Uterus (tissue), 4 donors: Measurements from ENCODE around the gene SMOC1. TPM values are rescaled to one million over a fixed set of nuclear protein-coding genes. Genes with fewer than 3 reads are reported as not detected.

Source experiments
- DNase-seq, 2 donors: peaks; one replicate each; pipeline ENCODE4 v3.0.0-alpha.2; 2019 to 2020
- H3K27ac ChIP-seq, 2 donors: fragments of 200-600 bp; sonication (generic); 1 replicate in 1 of 2; 2 replicates in 1 of 2; pipeline ENCODE4 v1.5.1; 2016 to 2018
- H3K27me3 ChIP-seq, 2 donors: fragments of 200-600 bp; sonication (generic); one replicate each; pipeline ENCODE4 v1.5.1; 2018 to 2019; ENCODE audit warnings: control low read depth in 1 of 2
- H3K36me3 ChIP-seq, 2 donors: fragments of 200-600 bp; sonication (generic); one replicate each; pipeline ENCODE4 v1.5.1; 2019; ENCODE audit warnings: control low read depth in 1 of 2
- H3K4me1 ChIP-seq, 2 donors: fragments of 200-600 bp; sonication (generic); one replicate each; pipeline ENCODE4 v1.5.1; 2018 to 2019; ENCODE audit warnings: control low read depth in 1 of 2
- H3K4me3 ChIP-seq, 2 donors: fragments of 200-600 bp; sonication (generic); 1 replicate in 1 of 2; 2 replicates in 1 of 2; pipeline ENCODE4 v1.5.1; 2018 to 2019; ENCODE audit warnings: mild to moderate bottlenecking in 1 of 2
- H3K9me3 ChIP-seq, 2 donors: fragments of 200-600 bp; sonication (generic); one replicate each; pipeline ENCODE4 v1.5.1; 2019; ENCODE audit warnings: control low read depth in 1 of 2
- CTCF ChIP-seq, 4 experiments: fragments of 200-600 bp in 2 of 4; fragments of 450-650 bp in 2 of 4; sonication (generic) in 2 of 4; IDR thresholded peaks; one replicate each; pipeline ENCODE4 v1.5.1; 2016 to 2019; ENCODE audit warnings: antibody characterized with exemption in 4 of 4, mild to moderate bottlenecking in 2 of 4, moderate library complexity in 1 of 4
- POLR2A ChIP-seq, 2 donors: fragments of 450-650 bp; IDR thresholded peaks; one replicate each; pipeline ENCODE4 v1.6.1; 2016; ENCODE audit warnings: antibody characterized with exemption in 2 of 2, mild to moderate bottlenecking in 1 of 2, moderate library complexity in 1 of 2
- intact Hi-C: fragments of 100-400 bp; cut with DNase I; formaldehyde crosslinking; loops from one replicate; pipeline ENCODE4 v1.15.1; 2023; ENCODE audit warnings: low total_unique reads
- total RNA-seq, 4 donors: library from RNA; depleted of rRNA in 3 of 4; stranded (reverse); fragments of >200 nt in 3 of 4; gene quantifications; one replicate each; pipeline versions ENCODE4 v1.1.0 to v1.2.4, GENCODE V29; 2014 to 2023
- donor health status: DM: yes; HTN: yes; CAD: no.

Gene SMOC1
- total RNA-seq, 4 donors from 2014 or later, result 0.59 to 2.1 (median 2.0) TPM; not detected in 1

- no peaks in the 10 kb centered on the region for H3K9me3 ChIP-seq
- H3K4me3 ChIP-seq, result no peak overlapping the region
- TF ChIP-seq CTCF (IDR thresholded peaks at IDR 0.05) (no peak), POLR2A (IDR thresholded peaks at IDR 0.05) (no peak)
- intact Hi-C loops, result no loop called here
- H3K36me3 ChIP-seq, result no peaks in the 10 kb centered on the region
- no peaks in the 10 kb centered on the region for H3K4me1 ChIP-seq
- DNase-seq, result no peak
- no peaks in the 10 kb centered on the region for H3K27me3 ChIP-seq
- H3K27ac ChIP-seq, result no peak overlapping the region
These were observed 188.6 kb downstream of the SMOC1 start for GRCh38 chr14:70067810-70068209.

DNA sequence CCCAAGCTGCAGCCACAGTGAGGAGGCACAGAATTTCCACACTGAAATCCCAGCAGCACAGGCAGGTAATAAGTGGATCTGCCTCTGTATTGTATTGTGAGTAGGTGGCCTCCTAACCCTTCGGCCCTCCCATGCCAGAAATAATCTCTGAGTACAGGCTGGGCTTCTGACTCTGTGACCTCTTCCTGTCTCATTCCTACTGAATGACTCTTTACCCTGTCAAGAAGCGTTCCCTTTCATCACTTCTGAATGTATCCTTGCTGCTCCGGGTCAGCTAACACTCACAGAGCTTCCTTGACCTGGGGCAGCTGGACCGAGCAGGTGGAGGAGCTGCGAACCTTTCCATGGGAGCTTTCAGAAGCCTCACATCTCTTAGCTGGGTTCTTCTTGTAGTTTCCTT is 190.0 kb downstream of the SMOC1 start:
- no peaks in the 10 kb centered on the region for H3K4me1 ChIP-seq
- H3K9me3 ChIP-seq, result no peaks in the 10 kb centered on the region
- TF ChIP-seq CTCF (IDR thresholded peaks at IDR 0.05) (no peak), POLR2A (IDR thresholded peaks at IDR 0.05) (no peak)
- intact Hi-C loops, result no loop called here
- DNase-seq, result no peak
- no peaks in the 10 kb centered on the region for H3K27me3 ChIP-seq
- H3K36me3 ChIP-seq, result no peaks in the 10 kb centered on the region
- H3K4me3 ChIP-seq, result no peak overlapping the region
- H3K27ac ChIP-seq, result no peak overlapping the region

- intact Hi-C loops, result no loop called here
- no peak overlapping the region for H3K27ac ChIP-seq
- no peaks in the 10 kb centered on the region for H3K4me1 ChIP-seq
- DNase-seq, result peak in 1 of 2 donors; percentile 13
- no peaks in the 10 kb centered on the region for H3K36me3 ChIP-seq
- no peaks in the 10 kb centered on the region for H3K27me3 ChIP-seq
- H3K4me3 ChIP-seq, result no peak overlapping the region
- TF ChIP-seq POLR2A (IDR thresholded peaks at IDR 0.05) (no peak), CTCF (IDR thresholded peaks at IDR 0.05) (peak; percentile 5 to 30 (median 16))
- H3K9me3 ChIP-seq, result no peaks in the 10 kb centered on the region
These were observed 194.8 kb downstream of the SMOC1 start for GRCh38 chr14:70073924-70074566.

DNA sequence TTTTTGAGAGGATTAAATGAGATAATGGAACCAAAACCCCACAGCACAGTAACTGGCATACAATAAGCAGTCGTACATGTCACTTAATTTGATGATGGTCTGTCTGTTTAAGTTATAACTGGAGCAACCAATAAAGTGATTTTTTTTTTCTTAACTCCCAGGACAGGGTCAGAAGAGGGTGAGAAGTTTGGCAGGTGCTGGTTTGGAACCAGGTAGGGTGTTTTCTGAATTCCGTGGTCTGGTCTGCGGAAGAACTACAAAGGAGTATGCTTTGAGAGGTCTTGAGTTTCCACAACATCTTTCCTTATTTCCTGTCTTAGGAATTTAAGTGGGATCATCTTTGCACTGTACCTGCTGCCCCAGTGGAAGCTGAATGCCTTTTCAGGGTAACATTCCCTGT is 197.8 kb downstream of the SMOC1 start:
- intact Hi-C loops, result no loop called here
- H3K36me3 ChIP-seq, result no peaks in the 10 kb centered on the region
- no peak overlapping the region for H3K27ac ChIP-seq
- H3K4me3 ChIP-seq, result no peak overlapping the region
- DNase-seq, result no peak
- no peaks in the 10 kb centered on the region for H3K4me1 ChIP-seq
- H3K27me3 ChIP-seq, result no peaks in the 10 kb centered on the region
- TF ChIP-seq POLR2A (IDR thresholded peaks at IDR 0.05), result no peak
- no peak for TF ChIP-seq CTCF (IDR thresholded peaks at IDR 0.05)
- H3K9me3 ChIP-seq, result no peaks in the 10 kb centered on the region

DNA sequence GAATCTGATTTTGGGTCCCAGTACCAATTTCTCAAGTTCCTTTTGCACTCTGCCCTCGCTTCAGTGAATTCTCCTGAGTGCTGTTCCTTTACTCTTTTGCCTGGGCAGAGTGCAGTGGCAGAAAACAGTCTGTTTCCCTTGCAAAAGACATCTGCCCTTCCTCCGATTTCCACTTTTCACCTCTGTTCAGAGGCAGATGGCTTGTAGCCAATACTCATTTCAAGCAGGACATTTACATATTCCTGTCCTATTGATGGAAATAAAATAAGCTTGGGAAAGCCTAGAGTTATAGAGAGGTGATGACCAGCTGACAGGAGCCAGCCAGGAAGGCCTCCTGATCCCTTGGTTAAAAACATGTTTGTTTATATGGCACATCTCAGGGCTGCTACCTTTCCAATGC is 198.5 kb downstream of the SMOC1 start:
- intact Hi-C loops, result no loop called here
- no peak for TF ChIP-seq POLR2A (IDR thresholded peaks at IDR 0.05)
- no peak for TF ChIP-seq CTCF (IDR thresholded peaks at IDR 0.05)
- Histone ChIP-seq H3K9me3 (no peaks in the 10 kb centered on the region), H3K27ac (no peak overlapping the region), H3K4me1 (no peaks in the 10 kb centered on the region), H3K36me3 (no peaks in the 10 kb centered on the region), H3K4me3 (no peak overlapping the region), H3K27me3 (no peaks in the 10 kb centered on the region)
- no peak for DNase-seq
